Stimulated activated naive CD4-positive, alpha-beta T cell (primary cell): ENCODE results near the gene FOXP1.

Experiments
- DNase-seq, 6 experiments: peaks; one replicate each; lab custom pipeline; 2025; lab: John Stamatoyannopoulos, UW

FOXP1 gene

DNA sequence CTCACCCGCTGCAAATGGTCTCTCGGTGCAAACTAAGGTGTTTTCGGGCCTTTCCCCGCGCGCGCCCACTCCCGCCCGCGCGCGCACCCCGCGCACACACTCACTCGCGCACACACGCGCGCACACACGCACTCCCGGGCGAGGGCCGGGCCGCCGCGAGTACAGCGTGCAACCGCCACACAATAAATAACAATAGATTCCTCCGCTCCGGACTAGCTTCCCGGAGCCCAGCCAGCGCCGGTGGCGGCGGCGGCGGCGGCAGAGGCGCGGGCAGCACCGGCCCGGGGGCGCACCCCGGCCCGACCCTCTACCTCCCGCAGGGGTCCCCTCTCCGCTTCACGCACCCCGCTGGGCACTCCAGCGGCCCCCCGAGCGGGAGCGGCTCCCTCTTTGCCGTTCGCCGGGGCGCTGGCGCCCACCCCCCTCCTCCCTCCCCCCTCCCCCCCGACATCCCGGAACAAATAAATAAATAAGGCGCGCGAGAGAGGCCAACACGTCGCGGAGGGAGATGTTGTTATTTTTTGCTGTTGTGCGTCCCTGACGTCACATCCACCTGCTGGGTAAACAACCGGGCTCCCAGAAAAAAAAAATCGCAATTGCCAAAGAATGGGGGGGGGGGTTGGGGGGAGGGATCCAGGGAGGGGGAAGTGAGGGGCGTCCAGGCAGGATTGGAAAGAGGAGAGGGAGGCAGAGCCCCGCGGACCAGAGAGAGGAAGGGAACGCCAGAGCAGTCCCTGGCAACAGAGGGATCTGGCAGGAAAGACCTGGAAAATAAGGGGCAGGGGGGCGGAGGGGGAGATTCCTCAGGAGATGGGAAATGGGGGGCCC, at the start of gene FOXP1:
FOXP1 (minus strand) TSS at position 163 of the 828 bp plus-strand sequence. CDS start 385,347 bp downstream, outside the sequence.
- peak; percentile 44 to 73 (median 62) for DNase-seq

DNA sequence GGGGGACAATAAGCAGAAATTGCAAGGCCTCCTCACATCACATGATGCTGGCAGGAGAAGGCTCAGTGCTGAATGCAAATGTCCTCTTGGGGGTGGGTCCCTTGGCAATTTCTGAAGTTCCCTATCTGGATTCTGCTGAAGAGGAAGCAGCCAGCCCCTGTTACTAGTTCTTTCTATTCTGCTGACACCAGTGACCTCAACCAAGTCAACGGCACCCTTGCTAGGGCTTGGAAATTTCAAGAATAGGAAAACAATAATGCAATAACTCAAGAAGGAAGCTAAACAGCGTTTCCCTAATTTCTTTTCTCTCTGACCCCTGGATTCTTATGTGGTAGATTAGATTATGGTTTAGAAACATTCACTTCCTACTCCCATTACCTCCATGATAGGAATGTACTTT, 46.2 kb upstream of the FOXP1 start:
- DNase-seq: no peak

DNA sequence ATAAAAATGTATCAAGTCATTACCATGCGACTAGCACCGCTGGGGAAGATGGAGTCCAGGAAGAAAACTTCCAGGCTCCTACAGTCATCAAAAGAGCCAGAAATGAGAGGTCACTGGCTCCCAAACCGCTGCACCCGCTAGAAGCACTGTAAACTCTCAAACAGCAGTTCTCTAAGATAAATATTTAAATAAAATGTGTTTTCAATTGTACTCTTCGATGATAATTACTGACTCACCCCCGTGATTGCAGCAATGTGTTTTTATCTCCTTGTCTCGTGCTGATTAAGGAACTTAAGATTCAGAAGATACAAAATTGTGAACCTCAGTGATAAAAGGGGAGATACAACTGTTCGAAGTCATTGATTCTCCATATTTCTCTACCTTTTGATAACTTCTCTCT, 45.8 kb upstream of the FOXP1 start:
- DNase-seq: no peak

DNA sequence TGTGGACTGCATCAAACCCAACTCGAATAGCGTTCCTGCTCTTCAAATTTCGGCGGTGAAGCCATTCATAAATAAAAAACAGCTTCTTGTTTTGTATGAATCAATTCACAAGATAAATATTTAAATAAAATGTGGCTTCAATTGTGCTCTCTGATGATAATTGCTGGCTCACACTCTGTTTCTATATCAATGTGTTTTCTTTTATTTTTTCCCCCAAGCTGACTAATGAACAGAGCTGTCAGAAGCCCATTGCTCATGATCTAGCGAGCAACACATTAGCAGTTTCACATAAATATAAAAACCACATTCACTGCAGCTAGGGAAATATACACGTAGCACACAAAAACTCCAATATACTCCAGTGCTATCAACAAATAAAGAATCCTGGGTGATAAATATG, 45.0 kb upstream of the FOXP1 start:
- no peak for DNase-seq

DNA sequence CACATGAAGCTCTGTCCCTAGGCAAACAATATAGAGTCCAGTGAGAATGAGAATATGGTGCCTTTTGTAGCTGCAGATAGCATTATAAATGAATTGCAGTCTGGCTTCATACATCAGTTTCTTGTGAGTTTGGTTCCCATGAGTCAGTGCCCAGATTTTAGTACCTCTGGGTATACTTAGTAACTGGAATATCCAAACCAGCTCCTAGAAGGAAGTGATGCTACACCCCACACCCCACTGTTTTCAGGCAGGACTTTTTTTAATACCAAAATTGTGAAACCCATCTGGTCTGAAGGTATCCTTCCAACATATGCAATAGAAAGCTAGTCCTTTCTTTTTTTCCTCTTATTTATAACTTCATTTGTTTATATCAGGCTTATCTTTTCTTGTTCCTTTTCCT, 42.1 kb upstream of the FOXP1 start:
- no peak for DNase-seq

DNA sequence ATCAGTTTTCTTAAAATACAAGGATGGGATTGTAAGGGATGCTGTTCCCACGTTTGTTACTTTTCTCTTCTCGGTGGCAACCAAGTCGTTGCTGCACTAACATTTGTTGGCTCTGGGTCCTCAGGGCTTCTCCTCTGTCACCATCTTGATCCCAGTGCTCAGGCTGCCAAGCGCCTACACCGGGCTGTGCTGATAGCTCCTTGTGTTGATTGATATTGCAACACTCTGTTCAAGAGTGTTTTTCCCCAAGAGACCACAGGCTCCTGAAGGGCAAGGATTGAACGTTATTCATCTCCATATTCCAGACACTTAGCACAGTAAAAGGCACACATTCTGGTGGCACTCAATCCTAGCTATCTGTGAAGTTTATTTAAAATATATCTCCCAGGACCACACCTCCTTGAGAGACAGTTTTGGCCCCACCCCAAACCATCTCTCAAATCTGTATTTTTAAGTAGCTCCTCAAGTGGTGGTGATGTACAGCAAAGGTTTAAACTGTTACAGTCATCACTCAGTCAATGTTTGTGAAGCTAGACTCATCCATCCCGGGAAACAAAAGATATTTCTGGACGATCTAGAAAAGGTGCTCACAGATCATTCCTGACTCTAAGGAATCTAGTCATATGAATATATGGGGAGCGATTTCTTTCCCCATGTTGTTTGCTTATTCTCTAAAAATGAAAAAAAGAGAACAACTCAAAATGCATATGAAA, 38.5 kb upstream of the FOXP1 start:
- no peak for DNase-seq

DNA sequence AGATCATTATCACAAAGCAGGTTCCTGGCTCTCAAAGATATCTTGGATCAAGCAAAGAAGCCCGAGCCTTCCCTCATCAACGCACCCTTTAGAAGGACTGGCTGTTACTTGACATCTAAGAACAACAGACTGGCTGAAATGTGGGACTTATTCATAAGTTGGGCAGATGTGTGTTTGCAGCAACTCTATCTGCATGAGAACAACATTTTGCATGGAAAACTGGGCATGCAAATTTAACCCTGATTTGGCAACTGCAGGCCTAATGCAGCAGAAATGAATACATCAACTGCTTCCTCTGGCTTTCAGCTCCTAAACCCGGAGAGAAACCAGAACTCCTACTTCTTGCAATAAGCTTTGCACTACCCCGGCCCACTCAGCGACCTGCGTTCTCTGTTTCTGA, 35.0 kb upstream of the FOXP1 start:
- DNase-seq: no peak

DNA sequence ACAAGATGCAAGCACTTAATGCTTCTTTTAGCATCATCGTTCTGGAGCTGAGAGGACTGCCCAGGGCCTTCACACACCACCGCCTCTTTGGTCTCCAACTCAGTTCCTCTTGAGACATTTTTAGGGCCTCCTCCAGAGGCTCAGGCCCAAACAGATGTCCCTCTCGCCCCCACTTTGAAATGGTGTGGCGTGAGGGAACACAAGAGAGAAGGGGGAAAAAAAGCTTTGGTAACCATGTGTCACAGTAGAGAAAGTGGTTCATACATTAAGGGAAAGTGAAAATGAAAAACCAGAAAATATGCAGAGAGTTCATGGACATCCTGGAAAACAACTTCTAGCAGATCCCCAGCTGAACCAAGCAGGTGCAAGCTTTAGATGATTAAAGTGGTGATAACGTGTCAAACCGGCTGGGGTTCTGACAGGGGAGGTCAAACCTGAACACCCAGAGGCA, 33.1 kb upstream of the FOXP1 start:
- DNase-seq: no peak

DNA sequence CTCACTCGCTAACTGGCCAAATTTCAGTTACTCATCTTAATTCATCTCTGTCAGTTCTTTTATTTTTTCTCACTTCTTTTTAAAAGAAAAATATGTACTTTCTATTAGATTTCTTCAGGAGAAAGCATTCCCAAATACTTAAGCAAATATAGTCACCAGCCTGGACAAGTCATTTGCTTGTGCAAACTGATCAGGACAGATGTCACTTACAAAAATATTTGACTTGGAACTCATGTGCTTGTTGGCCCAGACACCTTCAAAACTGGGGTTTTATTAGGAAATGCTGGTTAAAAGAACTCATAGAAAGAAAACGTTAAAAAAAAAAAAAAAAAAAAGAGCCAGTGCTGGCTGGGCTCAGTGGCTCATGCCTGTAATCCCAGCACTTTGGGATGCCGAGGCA, 31.3 kb upstream of the FOXP1 start:
- DNase-seq: no peak

DNA sequence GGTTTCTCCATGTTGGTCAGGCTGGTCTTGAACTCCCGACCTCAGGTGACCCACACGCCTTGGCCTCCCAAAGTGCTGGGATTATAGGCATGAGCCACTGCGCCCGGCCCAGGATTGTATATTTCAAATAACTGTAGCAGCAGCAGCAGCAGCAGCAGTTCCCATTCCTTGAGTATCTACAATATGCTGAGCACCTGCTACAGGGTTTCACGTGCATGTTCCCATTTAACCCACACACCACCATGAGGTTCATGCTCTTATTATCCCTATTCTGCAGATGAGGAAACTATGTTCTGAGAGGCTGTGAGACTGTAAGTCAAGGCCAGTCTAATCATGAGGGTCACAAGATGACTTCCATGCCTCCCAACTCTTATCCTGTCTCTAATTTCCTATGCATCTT, 30.9 kb upstream of the FOXP1 start:
- no peak for DNase-seq

DNA sequence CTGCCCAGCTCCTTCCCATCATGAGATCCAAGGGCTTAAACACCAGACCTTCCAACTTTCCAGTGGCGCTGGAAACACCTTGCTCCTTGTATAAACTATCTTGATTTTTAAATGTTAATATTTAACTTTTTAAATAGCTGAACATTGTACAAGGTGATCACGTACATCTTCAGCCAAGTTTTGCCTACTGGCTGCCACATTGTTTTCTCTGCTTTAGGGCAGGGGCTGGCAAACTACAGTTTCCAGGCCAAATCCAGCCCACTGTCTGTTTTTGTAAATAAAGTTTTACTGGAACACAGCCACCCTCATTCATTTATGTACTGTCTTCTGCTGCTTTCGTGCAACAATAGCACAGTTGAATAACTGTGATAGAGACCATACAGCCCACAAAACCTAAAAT, 27.6 kb upstream of the FOXP1 start:
- DNase-seq: no peak

DNA sequence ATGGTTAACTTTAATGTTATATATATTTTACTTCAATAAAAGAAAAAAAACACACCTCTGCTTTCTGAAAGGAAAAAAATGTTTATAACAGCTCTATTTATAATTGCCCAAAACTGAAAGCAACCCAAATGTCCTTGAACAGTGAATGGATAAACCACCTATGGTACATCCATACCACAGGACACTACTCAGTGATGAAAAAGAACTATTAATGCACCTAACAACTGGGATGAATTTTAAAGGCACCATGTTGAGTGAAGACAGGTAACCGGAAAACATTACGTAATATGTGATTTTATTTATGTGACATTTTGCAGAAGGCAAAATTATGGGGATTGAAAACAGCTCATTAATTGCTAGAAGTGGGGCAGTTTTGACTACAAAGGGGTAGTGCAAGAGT, 23.8 kb upstream of the FOXP1 start:
- no peak for DNase-seq

DNA sequence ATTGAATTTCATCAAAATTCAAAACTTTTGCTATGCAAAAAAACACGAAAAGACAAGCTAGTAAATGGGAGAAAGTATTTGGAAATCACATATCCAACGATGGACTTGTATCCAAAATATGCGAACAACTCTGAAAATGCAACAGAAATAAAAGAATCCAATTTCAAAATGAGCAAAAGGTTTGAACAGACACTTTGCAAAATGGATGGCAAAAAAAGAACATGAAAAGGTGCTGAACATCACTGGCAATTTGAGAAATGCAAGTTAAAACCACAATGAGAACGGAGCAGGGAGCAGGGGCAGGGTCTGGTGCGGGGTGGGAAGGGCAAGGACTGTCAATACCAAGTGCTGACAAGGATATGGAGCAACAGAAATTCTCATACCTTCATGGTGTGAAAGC, 23.1 kb upstream of the FOXP1 start:
- no peak for DNase-seq

DNA sequence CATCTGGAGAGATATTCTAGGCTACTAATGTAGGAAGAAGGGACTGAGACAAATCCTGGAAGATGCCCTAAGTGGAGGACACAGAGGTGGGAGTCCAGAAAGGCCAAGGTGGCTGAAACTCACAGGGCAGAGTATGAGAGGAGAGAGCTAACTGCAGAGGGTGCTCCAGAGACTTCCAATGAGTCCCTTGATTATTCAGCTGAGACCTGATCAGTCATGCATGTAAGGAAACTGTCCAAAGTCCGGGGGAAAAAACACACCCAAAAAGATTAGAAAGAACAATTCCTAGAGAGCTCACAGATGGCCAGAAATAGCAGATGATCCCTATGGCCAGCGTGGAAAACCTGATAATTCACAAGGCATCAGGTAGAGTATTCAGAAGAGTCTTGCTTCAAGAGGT, 18.7 kb upstream of the FOXP1 start:
- DNase-seq: no peak

DNA sequence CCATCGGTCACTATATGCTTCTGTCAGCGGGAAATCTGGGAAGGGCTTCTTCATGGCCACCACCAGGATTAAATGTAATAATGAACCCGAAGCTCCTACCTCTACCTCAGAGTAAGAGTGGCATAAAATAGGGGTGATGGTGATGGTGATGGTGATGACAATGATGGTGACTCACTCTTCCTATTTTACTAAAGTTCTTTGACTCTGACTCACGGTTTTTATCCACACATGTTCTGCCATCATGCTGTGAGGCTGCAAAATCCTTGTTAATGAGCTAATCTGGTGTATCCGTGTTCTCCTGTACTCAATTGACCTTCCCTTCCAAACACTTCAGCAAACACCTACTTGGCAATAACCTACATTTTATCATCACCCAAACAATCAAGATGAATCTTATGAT, 18.3 kb upstream of the FOXP1 start:
- DNase-seq: no peak

DNA sequence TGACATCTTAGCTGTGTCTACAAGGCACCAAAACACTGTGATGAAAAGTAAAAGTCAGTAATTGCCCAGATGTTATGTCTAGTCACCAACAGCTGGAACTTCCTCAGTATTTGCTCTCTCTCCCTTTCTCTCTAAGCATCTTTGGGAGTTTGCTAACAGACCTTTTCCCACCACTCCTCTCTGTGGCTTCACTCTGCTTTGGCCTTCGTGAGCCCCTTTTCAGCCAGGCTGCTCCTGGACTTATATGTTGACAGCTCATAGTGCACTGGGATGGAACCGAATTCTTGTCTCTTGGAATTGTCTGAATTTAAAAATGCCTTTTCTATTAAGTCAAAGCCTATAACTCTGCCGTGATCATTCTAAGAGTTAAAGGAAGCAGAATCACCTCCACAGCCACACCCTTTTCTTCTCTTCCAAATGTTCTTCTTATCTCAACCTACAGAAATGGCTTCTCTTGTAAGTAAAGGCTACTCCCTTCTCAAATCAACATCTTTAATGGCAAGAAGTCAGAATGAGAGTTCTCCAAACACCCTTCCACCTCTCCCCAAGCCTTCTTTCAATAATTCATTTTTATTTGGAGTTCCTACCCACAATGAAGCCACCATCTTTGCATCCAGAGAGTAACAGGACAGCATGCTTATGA, 17.2 kb upstream of the FOXP1 start:
- no peak for DNase-seq

DNA sequence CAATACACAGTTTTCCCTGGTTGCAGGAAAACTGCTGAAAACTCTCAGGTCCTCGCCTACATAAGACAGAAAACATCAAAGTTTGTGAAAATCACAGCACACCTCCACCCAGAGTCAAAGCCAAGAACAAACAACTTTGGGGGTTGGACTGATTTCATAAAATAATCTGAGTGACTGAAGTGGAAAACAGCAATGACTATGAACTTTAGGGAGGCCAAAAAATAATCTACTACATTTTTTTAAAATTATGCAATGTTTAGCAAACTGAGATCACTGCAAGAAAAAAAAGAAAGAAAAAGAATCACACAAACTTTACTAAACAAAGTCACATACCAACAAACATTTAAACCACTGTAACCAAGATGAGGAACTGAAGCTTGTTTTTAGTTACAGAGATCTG, 15.9 kb upstream of the FOXP1 start:
- DNase-seq: no peak

DNA sequence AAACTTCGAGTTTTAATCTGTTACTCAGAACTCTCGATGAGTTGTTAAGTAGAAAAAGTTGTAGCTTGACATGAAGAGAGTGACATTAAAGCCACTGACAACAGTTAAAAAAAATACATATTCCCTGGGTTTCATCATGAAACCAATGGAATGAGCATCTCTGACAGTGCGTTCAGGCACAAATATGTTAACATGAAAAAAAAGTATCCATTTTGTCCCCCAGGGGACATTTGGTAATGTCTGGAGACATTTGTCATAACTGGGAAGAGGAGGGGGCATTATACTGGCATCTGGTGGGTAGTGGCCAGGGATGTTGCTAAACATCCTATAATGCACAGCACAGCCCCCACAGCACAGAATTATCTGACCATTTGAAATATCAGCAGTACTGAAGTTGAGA, 14.8 kb upstream of the FOXP1 start:
- no peak for DNase-seq

DNA sequence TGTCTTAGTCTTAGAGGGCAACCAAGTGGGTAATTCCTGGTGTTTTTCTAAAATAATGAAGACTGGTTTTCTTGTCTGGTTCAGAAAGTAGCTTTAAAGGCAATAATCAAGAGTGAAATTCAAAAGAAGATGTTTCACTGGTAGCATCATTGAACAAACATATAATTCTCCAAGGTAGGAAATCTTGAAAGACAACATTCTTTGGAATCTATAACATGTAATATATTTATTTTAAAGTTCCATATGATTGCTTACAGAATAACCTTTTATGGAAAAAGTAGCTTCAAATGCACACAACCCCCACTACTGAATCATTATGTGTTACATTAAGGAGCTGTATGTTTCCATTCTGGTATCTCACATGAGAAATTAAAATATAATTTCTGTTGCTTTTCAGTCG, 13.8 kb upstream of the FOXP1 start:
- DNase-seq: no peak

DNA sequence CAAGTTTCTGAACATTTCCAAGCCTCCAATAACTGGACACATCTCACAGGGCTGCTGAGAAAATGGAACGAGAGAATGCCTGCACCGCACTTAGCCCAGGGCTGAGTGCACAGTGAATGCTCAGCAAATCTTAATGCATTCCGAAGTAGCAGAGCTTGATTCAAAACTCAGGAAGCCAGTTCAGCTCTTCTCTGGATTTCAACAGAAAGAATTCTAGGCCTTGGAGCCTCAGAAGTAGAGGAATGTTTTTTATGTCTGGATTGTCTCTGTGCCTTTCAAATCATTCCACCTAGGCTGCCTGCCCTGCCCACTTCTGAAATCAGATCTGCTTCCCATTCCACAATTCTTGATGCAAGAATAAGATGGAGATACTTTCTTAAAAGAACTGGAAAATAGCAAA, 9.6 kb upstream of the FOXP1 start:
- no peak for DNase-seq

DNA sequence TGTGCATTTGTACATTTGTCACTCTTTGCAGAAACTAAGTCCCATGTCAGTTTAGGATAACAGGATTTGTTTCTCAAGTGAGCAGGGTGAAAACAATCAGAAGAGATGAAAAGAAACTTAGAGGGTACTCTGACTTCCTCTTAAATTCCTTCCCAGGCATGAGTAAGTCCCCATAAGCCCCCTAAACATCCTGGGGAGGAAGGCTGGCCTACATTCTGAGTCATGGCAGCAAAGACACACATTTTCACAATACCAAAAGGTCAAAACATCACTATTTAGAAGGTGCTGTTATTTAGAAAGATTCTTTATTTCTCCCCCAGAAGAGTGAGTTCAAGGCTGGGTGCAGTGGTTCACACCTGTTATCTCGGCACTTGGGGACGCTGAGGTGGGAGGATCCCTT, 7.6 kb upstream of the FOXP1 start:
- no peak for DNase-seq

DNA sequence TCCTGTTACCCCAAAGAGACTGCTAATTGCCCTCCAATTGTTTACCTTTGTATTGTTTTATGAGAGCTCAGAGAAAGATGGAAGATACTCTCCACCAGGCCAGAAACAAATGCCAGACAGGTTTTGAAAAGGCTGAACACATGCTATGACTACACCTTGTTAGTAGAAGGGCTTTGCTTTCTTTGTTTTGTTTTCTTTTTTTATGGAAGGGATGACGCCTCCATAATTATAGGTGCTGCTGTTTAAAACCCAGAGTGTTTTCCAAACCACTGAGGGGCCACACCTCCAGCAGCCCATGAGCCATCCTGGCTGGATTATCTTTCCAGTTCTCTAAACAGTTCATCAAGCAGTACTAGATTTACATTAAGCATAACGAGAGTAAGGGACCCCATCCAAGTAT, 5.6 kb upstream of the FOXP1 start:
- DNase-seq: no peak

DNA sequence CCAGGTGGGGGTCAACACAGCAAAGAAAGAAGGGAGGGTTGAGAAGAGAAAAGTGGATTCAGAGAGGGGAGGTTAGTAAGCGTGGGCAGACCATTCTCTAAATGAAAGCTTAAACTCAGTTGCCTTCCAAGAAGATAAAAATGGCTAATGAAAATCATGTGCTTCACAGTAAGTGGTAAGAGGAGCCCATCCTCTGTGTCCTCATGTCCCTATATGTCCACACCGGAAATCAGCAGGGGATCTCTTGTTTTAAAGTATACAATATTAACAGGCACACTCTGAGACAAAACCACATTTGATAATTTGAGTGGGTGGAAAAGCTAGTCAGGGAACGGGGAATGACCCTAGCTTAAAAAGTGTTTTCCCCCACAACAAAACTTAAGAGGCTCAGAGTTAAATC, 4.4 kb upstream of the FOXP1 start:
- DNase-seq: no peak
